CD4-positive, alpha-beta T cell treated with Interleukin-6 for 4 hours (primary cell): ENCODE data around the gene CPVL.

Experiments
- DNase-seq: peaks from one replicate; pipeline ENCODE4 v3.0.0-alpha.2; 2020; ENCODE audit warnings: mixed read lengths

Gene CPVL

GRCh38 chr7:28999427-28999826, 146.9 kb downstream of the CPVL start:
- DNase-seq, result no peak

- DNase-seq, result no peak
Observed at GRCh38 chr7:28998105-28998504, 148.2 kb downstream of the CPVL start.

- DNase-seq, result no peak
Observed at GRCh38 chr7:28996836-28997235, 149.5 kb downstream of the CPVL start.

- no peak for DNase-seq
Observed at GRCh38 chr7:28993371-28993770, 153.0 kb downstream of the CPVL start.

GRCh38 chr7:28992798-28993197, 153.5 kb downstream of the CPVL start:
- no peak for DNase-seq

- DNase-seq, result no peak
Observed at GRCh38 chr7:28990200-28990960, 156.0 kb downstream of the CPVL start.

GRCh38 chr7:28989211-28989980, 156.9 kb downstream of the CPVL start:
- no peak for DNase-seq

- DNase-seq, result no peak
Observed at GRCh38 chr7:28988810-28989209, 157.5 kb downstream of the CPVL start.

- DNase-seq, result no peak
Observed at GRCh38 chr7:28988091-28988490, 158.2 kb downstream of the CPVL start.

- no peak for DNase-seq
Observed at GRCh38 chr7:28986765-28987110, 159.6 kb downstream of the CPVL start.

- DNase-seq, result no peak
Observed at GRCh38 chr7:28986028-28986764, 160.1 kb downstream of the CPVL start.

- DNase-seq, result no peak
Observed at GRCh38 chr7:28984631-28985030, 161.7 kb downstream of the CPVL start.

GRCh38 chr7:28984217-28984616, 162.1 kb downstream of the CPVL start:
- DNase-seq, result no peak

GRCh38 chr7:28983396-28984190, 162.7 kb downstream of the CPVL start:
- DNase-seq, result no peak

GRCh38 chr7:28981161-28981465, 165.2 kb downstream of the CPVL start:
- DNase-seq, result no peak

GRCh38 chr7:28980451-28981160, 165.7 kb downstream of the CPVL start:
- no peak for DNase-seq

GRCh38 chr7:28979776-28980175, 166.6 kb downstream of the CPVL start:
- no peak for DNase-seq

GRCh38 chr7:28977881-28978280, 168.5 kb downstream of the CPVL start:
- no peak for DNase-seq

GRCh38 chr7:28976022-28976421, 170.3 kb downstream of the CPVL start:
- DNase-seq, result no peak

- no peak for DNase-seq
Observed at GRCh38 chr7:28973591-28973990, 172.7 kb downstream of the CPVL start.

- no peak for DNase-seq
Observed at GRCh38 chr7:28964056-28964455, 182.3 kb downstream of the CPVL start.

- no peak for DNase-seq
Observed at GRCh38 chr7:28961972-28962371, 184.4 kb downstream of the CPVL start.
